Lower leg skin (tissue), 4 donors: ENCODE measurements around the gene ST3GAL3. TPM values are rescaled to one million over a fixed set of nuclear protein-coding genes. Genes with fewer than 3 reads are reported as not detected.
A peak's percentile ranks its signal among the peaks of the same experiment; 100 is the strongest.

Experiments
- DNase-seq, 2 donors: peaks; one replicate each; pipeline ENCODE4 v3.0.0-alpha.2; 2019; ENCODE audit warnings: low spot score in 2 of 2
- H3K4me3 ChIP-seq: fragments of 200-600 bp; sonication (generic); 2 replicates; pipeline ENCODE4 v1.5.1; 2017; ENCODE audit warnings: mild to moderate bottlenecking, low read depth; ENCODE audit not compliant: poor library complexity, severe bottlenecking
- CTCF ChIP-seq, 3 donors: fragments of 450-650 bp; IDR thresholded peaks; one replicate each; pipeline ENCODE4 v1.5.1; 2016; ENCODE audit warnings: antibody characterized with exemption in 3 of 3, mild to moderate bottlenecking in 3 of 3, moderate library complexity in 2 of 3
- POLR2A ChIP-seq, 2 donors: fragments of 450-650 bp; IDR thresholded peaks; one replicate each; pipeline ENCODE4 v1.6.1; 2016 to 2017; ENCODE audit warnings: antibody characterized with exemption in 2 of 2, mild to moderate bottlenecking in 1 of 2, moderate library complexity in 1 of 2
- WGBS, 2 donors: methylation state at CpG; one replicate each; pipeline ENCODE4 v1.1.5; 2018; 5-methylcytosine and 5-hydroxymethylcytosine counted together
- intact Hi-C: fragments of 100-400 bp; cut with DNase I; formaldehyde crosslinking; loops from one replicate; pipeline ENCODE4 v1.15.0; 2023; ENCODE audit warnings: low total_unique reads
- total RNA-seq, 4 donors: library from RNA; depleted of rRNA; stranded (reverse); fragments of >200 nt; gene quantifications; one replicate each; pipeline ENCODE4 v1.1.0, GENCODE V29; 2016

Gene ST3GAL3
- total RNA-seq, 4 donors from 2014 or later = 6.9 to 10.5 (median 8.0) TPM

- no peak for DNase-seq
- no peak overlapping the region for H3K4me3 ChIP-seq
- 79 to 82% methylated on average over 3 of the region's 3 CpGs for WGBS, 2 donors
- intact Hi-C loops = loop anchor here (5.0 kb wide), 2 partner anchors 171 to 276 kb away; partner anchors contain the start of gene ARTN
- TF ChIP-seq CTCF (IDR thresholded peaks at IDR 0.05) (no peak), POLR2A (IDR thresholded peaks at IDR 0.05) (no peak)
Observed at GRCh38 chr1:43760745-43761317, 53.5 kb downstream of the ST3GAL3 start.

- DNase-seq = peak; percentile 83 to 89
- WGBS, 2 donors = 1% methylated on average over 4 of the region's 4 CpGs
- intact Hi-C loops = loop anchor here (5.0 kb wide), 2 partner anchors 169 to 274 kb away; partner anchors contain the start of gene ARTN
- TF ChIP-seq CTCF (IDR thresholded peaks at IDR 0.05) (peak in 1 of 3 donors; percentile 76), POLR2A (IDR thresholded peaks at IDR 0.05) (no peak)
- H3K4me3 ChIP-seq = no peak overlapping the region
Observed at GRCh38 chr1:43763497-43763973, 56.2 kb downstream of the ST3GAL3 start.

- intact Hi-C loops = loop anchor here (5.0 kb wide), 2 partner anchors 168 to 273 kb away; partner anchors contain the start of gene ARTN
- H3K4me3 ChIP-seq = no peak overlapping the region
- 90 to 94% methylated on average over 6 of the region's 6 CpGs for WGBS, 2 donors
- no peak for DNase-seq
- TF ChIP-seq POLR2A (IDR thresholded peaks at IDR 0.05) (no peak), CTCF (IDR thresholded peaks at IDR 0.05) (no peak)
Observed at GRCh38 chr1:43764581-43764980, 57.2 kb downstream of the ST3GAL3 start.

- DNase-seq = no peak
- no peak overlapping the region for H3K4me3 ChIP-seq
- 66 to 71% methylated on average over 8 of the region's 8 CpGs for WGBS, 2 donors
- intact Hi-C loops = no loop called here
- no peak for TF ChIP-seq POLR2A (IDR thresholded peaks at IDR 0.05)
- no peak for TF ChIP-seq CTCF (IDR thresholded peaks at IDR 0.05)
Observed at GRCh38 chr1:43766086-43766784, 58.9 kb downstream of the ST3GAL3 start.

- intact Hi-C loops = no loop called here
- no peak for DNase-seq
- 79% methylated on average over 5 of the region's 5 CpGs for WGBS, 2 donors
- TF ChIP-seq POLR2A (IDR thresholded peaks at IDR 0.05) = no peak
- no peak overlapping the region for H3K4me3 ChIP-seq
Observed at GRCh38 chr1:43766818-43767525, 59.6 kb downstream of the ST3GAL3 start.

GRCh38 chr1:43768168-43768567 is 60.8 kb downstream of the ST3GAL3 start:
- no peak for DNase-seq
- intact Hi-C loops = no loop called here
- no peak for TF ChIP-seq POLR2A (IDR thresholded peaks at IDR 0.05)
- TF ChIP-seq CTCF (IDR thresholded peaks at IDR 0.05) = no peak
- H3K4me3 ChIP-seq = no peak overlapping the region
